GM23338 (cell line): Measurements from ENCODE around the gene GTF3C1.

Experiments used
- EZH2 ChIP-seq: fragments of 200-600 bp; sonication (generic); IDR thresholded peaks from one replicate; pipeline ENCODE4 v1.8.0; 2017; ENCODE audit warnings: antibody characterized with exemption, mild to moderate bottlenecking, low read depth; ENCODE audit not compliant: unreplicated experiment
- POLR2AphosphoS5 ChIP-seq: IDR thresholded peaks from 2 replicates; pipeline ENCODE4 v1.6.1; 2016; ENCODE audit warnings: antibody characterized with exemption, low read depth
- ZNF331 ChIP-seq: fragments of 250-450 bp; sonication (Bioruptor Pico); IDR thresholded peaks from 2 replicates; pipeline ENCODE4 v1.5.0; 2020; ENCODE audit warnings: low read depth, mild to moderate bottlenecking, moderate library complexity
- TF ChIP-seq, protein P1 (sequence below): fragments of 250-450 bp; sonication (Bioruptor Pico); IDR thresholded peaks from 2 replicates; pipeline ENCODE4 v1.5.0; 2020; ENCODE audit warnings: mild to moderate bottlenecking, moderate library complexity
- TF ChIP-seq, protein P2 (sequence below), 2 experiments: fragments of 200-600 bp in 1 of 2; sonication (generic) in 1 of 2; conservative IDR thresholded peaks; 2 replicates each; pipeline versions ENCODE4 v1.5.1 to v1.6.1; 2016 to 2017; ENCODE audit warnings: antibody characterized with exemption in 2 of 2, low read depth in 2 of 2, mild to moderate bottlenecking in 2 of 2, moderate library complexity in 1 of 2

DNA sequence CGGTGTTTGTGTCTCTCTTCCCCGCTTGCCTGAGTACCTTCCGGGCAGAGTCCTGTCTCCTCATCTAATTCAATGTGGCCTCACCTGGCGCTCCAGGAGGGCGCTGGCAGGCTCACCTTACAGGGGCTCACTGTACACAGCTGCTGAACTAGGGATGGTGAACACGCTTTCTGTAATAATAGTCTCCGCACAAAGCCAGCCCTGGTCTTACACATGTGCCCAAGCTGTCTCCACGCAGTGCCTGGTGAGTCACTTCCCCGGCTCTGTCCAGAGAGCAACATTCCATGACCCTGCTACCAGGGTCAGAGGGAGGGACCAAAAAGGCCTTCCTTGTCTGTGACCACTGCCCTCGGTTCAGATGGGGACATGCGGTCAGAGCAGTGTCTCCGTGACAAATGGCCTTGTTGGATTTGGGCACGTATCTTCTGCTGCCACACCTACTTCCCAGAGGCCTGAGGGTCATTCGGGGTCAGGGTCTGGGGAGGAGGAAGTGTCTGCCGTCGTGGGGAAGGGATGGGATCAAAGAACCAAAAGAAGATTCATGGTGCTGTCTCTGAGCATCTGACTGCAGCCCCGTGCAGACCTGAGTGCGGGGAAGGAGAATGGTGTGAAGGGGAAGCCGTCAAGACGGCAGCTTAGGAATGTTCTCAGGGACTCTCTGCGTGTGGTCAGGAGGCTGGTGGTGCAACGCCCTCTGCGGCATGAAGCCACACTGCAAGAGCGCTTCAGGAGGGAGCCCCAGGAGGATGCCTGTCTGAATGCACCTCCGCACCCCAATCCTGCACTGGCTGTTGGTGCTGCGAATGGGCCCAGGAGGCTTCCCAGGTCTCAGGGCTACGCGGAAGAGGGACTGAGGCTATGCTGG, 78.9 kb downstream of the GTF3C1 start:
- TF ChIP-seq EZH2: no peak
- TF ChIP-seq, protein P1, sequence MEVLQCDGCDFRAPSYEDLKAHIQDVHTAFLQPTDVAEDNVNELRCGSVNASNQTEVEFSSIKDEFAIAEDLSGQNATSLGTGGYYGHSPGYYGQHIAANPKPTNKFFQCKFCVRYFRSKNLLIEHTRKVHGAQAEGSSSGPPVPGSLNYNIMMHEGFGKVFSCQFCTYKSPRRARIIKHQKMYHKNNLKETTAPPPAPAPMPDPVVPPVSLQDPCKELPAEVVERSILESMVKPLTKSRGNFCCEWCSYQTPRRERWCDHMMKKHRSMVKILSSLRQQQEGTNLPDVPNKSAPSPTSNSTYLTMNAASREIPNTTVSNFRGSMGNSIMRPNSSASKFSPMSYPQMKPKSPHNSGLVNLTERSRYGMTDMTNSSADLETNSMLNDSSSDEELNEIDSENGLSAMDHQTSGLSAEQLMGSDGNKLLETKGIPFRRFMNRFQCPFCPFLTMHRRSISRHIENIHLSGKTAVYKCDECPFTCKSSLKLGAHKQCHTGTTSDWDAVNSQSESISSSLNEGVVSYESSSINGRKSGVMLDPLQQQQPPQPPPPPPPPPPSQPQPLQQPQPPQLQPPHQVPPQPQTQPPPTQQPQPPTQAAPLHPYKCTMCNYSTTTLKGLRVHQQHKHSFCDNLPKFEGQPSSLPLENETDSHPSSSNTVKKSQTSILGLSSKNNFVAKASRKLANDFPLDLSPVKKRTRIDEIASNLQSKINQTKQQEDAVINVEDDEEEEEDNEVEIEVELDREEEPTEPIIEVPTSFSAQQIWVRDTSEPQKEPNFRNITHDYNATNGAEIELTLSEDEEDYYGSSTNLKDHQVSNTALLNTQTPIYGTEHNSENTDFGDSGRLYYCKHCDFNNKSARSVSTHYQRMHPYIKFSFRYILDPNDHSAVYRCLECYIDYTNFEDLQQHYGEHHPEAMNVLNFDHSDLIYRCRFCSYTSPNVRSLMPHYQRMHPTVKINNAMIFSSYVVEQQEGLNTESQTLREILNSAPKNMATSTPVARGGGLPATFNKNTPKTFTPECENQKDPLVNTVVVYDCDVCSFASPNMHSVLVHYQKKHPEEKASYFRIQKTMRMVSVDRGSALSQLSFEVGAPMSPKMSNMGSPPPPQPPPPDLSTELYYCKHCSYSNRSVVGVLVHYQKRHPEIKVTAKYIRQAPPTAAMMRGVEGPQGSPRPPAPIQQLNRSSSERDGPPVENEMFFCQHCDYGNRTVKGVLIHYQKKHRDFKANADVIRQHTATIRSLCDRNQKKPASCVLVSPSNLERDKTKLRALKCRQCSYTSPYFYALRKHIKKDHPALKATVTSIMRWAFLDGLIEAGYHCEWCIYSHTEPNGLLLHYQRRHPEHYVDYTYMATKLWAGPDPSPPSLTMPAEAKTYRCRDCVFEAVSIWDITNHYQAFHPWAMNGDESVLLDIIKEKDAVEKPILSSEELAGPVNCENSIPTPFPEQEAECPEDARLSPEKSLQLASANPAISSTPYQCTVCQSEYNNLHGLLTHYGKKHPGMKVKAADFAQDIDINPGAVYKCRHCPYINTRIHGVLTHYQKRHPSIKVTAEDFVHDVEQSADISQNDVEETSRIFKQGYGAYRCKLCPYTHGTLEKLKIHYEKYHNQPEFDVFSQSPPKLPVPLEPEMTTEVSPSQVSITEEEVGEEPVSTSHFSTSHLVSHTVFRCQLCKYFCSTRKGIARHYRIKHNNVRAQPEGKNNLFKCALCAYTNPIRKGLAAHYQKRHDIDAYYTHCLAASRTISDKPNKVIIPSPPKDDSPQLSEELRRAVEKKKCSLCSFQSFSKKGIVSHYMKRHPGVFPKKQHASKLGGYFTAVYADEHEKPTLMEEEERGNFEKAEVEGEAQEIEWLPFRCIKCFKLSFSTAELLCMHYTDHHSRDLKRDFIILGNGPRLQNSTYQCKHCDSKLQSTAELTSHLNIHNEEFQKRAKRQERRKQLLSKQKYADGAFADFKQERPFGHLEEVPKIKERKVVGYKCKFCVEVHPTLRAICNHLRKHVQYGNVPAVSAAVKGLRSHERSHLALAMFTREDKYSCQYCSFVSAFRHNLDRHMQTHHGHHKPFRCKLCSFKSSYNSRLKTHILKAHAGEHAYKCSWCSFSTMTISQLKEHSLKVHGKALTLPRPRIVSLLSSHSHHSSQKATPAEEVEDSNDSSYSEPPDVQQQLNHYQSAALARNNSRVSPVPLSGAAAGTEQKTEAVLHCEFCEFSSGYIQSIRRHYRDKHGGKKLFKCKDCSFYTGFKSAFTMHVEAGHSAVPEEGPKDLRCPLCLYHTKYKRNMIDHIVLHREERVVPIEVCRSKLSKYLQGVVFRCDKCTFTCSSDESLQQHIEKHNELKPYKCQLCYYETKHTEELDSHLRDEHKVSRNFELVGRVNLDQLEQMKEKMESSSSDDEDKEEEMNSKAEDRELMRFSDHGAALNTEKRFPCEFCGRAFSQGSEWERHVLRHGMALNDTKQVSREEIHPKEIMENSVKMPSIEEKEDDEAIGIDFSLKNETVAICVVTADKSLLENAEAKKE (CRISPR knock-in tag): no peak
- TF ChIP-seq, protein P2, sequence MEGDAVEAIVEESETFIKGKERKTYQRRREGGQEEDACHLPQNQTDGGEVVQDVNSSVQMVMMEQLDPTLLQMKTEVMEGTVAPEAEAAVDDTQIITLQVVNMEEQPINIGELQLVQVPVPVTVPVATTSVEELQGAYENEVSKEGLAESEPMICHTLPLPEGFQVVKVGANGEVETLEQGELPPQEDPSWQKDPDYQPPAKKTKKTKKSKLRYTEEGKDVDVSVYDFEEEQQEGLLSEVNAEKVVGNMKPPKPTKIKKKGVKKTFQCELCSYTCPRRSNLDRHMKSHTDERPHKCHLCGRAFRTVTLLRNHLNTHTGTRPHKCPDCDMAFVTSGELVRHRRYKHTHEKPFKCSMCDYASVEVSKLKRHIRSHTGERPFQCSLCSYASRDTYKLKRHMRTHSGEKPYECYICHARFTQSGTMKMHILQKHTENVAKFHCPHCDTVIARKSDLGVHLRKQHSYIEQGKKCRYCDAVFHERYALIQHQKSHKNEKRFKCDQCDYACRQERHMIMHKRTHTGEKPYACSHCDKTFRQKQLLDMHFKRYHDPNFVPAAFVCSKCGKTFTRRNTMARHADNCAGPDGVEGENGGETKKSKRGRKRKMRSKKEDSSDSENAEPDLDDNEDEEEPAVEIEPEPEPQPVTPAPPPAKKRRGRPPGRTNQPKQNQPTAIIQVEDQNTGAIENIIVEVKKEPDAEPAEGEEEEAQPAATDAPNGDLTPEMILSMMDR (conservative IDR thresholded peaks at IDR 0.05; ENCODE audit: low read depth in 2 of 2): no peak
- TF ChIP-seq POLR2AphosphoS5: no peak
- TF ChIP-seq ZNF331: no peak
